GM19328 (cell line): ENCODE measurements around the gene GRIP2.

Source experiments
- ATAC-seq: cut with Tn5 transposase; IDR thresholded peaks from one replicate; pipeline ENCODE4 v1.9.1; 2021; ENCODE audit warnings: mild to moderate bottlenecking, moderate library complexity; ENCODE audit not compliant: unreplicated experiment

Gene GRIP2

DNA sequence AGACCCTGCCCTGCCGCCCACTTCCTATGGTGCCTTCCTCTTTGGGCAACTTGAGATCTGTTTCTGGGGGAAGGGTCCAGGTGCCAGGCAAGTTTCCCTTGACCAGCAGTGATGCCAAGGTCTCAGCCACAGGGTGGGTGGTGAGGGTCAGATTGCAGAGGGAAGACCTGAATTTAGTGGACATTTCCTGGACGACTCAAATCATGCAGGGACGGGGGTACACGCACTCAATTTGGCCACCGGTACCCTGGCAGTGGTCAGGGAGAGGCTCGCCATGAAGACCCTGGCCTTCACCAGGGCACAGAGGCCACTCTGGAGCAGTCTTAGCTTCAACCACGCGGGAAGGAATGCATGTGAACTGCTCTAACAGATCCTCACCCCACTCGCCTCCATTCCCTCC, 1.5 kb upstream of the GRIP2 start:
- ATAC-seq: no peak

DNA sequence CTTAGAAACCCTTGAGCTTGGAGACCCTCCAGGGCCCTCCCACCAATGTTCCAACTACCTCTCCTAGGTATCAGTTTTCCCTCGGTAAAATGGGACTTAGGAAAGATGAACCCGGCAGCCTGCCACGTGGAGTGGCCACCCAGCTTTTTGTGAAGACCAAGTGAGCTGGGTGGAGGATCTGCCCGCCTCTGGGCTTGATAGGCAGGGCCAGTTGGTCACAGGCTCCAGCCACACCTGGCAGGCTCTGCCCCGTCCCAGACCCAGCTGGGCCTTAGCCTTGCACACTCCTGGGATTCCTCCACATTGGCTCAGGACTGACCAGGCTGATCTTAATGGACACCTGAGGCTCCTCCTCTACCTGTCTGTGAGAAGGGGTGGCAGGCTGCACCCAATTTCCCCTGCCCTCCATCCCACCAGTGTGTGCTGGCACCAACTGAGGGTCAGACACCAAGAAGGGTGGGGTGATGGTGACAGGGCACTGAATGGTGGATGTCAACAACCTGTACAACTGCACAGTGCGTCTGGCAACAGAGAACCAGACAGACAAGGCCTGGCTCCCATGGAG, 761 bp upstream of the GRIP2 start:
- ATAC-seq: no peak

GRCh38 chr3:14539384-14539741, 779 bp downstream of the GRIP2 start:
- no peak for ATAC-seq

- ATAC-seq: no peak
Observed at GRCh38 chr3:14538451-14539088, 1.6 kb downstream of the GRIP2 start.

DNA sequence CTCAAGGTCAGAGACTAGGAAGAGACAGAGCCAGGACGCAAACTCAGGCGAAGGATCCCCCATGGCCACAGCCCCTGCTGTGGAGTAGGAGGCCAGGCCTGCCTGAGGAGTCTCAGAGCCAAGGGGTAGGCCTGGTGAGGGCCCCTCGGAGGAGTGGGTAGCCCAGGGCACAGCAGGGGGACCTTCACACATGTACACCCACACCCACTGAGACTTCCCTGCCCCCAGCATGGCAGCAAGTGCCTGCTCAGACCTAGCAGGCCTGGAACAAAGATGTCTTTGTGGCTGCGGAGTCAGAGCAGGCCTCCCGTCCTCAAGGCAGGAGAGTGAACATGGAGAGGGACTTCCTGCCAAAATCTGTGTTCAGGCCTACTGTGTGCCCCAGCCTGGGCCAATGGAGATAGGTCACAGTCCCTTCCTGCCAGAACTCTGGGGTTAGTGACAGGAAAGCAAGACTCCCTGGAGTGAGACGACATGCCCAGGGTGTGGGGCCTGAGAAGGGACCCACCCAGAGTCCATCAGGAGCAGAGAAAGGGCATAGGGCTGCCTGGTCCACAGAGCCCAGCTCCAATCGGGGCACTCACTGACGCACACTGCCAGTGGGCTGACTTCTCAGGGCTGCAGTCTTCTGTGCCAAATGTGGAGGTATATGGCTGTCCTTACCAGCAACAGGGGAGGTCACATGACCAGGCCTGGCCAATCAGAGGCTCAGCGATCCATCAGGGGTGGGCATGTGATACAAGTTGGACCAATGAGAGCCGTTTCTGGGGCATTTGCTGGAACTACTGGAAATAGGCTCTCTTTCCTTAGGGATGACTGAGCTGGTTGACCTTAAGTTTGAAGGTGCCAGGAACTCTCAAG, 2.3 kb downstream of the GRIP2 start:
- no peak for ATAC-seq

- ATAC-seq: no peak
Observed at GRCh38 chr3:14536837-14537589, 3.1 kb downstream of the GRIP2 start.

GRCh38 chr3:14536055-14536815, 3.9 kb downstream of the GRIP2 start:
- no peak for ATAC-seq

DNA sequence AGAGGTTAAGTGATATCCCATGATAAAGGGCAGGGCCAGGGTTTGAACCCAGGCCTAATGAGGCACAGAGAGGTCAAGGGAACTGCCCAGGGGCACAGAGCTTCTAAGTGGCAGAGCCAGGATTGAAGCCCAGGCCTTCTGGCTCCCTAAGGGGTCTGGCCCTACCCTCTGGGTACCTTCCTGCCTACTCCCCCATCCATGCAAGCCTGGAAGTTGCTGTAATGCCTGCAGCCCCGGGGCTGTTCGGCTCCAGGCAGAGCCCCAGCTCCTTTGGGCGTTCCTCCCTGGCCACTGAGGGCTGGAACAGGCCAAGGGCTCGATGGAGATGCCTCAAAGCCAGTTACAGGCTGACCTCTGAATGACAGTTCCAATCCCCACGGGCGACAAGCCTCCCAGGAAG, 4.5 kb downstream of the GRIP2 start:
- ATAC-seq: no peak

- ATAC-seq: no peak
Observed at GRCh38 chr3:14534516-14535191, 5.5 kb downstream of the GRIP2 start.

- ATAC-seq: no peak
Observed at GRCh38 chr3:14533457-14533958, 6.6 kb downstream of the GRIP2 start.

- no peak for ATAC-seq
Observed at GRCh38 chr3:14532691-14533456, 7.3 kb downstream of the GRIP2 start.

- no peak for ATAC-seq
Observed at GRCh38 chr3:14531856-14532395, 8.2 kb downstream of the GRIP2 start.

GRCh38 chr3:14528081-14528480, 12.1 kb downstream of the GRIP2 start:
- ATAC-seq: no peak

- ATAC-seq: no peak
Observed at GRCh38 chr3:14525685-14526631, 14.2 kb downstream of the GRIP2 start.

- no peak for ATAC-seq
Observed at GRCh38 chr3:14524920-14525660, 15.1 kb downstream of the GRIP2 start.

DNA sequence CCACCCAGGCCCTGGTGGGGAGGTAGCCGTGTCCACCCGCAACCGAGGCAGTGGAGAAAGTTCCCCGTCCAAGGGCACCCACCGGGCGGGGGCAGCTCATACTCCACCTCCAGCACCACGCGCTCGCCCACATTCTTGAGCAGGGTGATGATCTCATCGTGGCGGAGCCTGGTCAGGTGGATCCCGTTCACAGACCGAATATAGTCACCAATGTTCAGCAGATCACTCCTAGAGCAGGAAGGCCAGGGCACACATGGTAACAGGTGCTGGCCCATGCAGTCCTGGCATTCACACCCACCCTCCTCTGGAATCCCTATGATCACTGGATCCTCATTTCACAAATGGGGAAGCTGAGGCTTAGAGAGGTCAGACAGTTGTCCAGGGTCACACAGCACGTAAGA, 15.8 kb downstream of the GRIP2 start:
- ATAC-seq: no peak

DNA sequence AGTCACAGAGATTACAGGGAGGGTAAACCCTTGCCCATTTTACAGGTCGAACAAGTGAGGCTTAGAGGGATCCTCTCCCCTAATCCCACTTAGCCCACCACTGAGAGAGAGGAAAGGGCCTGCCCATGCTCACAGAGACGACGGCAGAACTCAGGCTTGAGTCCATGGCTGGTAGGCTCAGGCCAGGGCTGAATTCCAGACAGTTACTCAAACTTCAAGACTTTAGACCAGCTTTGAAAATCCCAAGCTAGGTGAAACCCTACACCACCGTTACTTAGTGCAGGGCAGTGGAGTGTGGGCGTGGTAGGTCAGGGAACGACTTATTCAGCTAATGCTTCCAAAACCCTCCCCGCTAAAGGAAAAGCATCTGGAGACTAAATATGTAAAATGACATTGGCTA, 16.4 kb downstream of the GRIP2 start:
- no peak for ATAC-seq
